Esophagus muscularis mucosa (tissue), 4 donors: ENCODE measurements around the gene ATP6V1F. TPM values are rescaled to one million over a fixed set of nuclear protein-coding genes. Genes with fewer than 3 reads are reported as not detected.
A peak's percentile ranks its signal among the peaks of the same experiment; 100 is the strongest.

Source experiments
- DNase-seq: peaks from one replicate; pipeline ENCODE4 v3.0.0-alpha.2; 2017; ENCODE audit errors: extremely low spot score
- H3K27ac ChIP-seq, 4 donors: fragments of 200-600 bp; sonication (generic); replicated peaks in 1 of 4; 1 replicate in 3 of 4; 2 replicates in 1 of 4; pipeline ENCODE4 v1.5.1; 2016 to 2019; ENCODE audit warnings: mild to moderate bottlenecking in 1 of 4
- H3K27me3 ChIP-seq, 4 donors: fragments of 200-600 bp; sonication (generic); one replicate each; pipeline versions ENCODE4 v1.5.1 to v1.6.0; 2016 to 2019
- H3K36me3 ChIP-seq, 4 donors: fragments of 200-600 bp; sonication (generic); one replicate each; pipeline ENCODE4 v1.5.1; 2016 to 2019
- H3K4me1 ChIP-seq, 4 donors: fragments of 200-600 bp; sonication (generic); one replicate each; pipeline ENCODE4 v1.5.1; 2016 to 2019
- H3K4me3 ChIP-seq, 4 donors: fragments of 200-600 bp; sonication (generic); 1 replicate in 2 of 4; 2 replicates in 2 of 4; pipeline ENCODE4 v1.5.1; 2016 to 2019; ENCODE audit warnings: mild to moderate bottlenecking in 4 of 4, moderate library complexity in 1 of 4
- H3K9me3 ChIP-seq, 4 donors: fragments of 200-600 bp; sonication (generic); 1 replicate in 3 of 4; 2 replicates in 1 of 4; pipeline ENCODE4 v1.5.1; 2016 to 2019
- EP300 ChIP-seq: sonication (generic); formaldehyde crosslinking; IDR thresholded peaks from one replicate; pipeline ENCODE4 v1.6.1; 2017; ENCODE audit warnings: antibody characterized with exemption
- POLR2A ChIP-seq: fragments of 450-650 bp; IDR thresholded peaks from one replicate; pipeline ENCODE4 v1.6.1; 2017; ENCODE audit warnings: antibody characterized with exemption, moderate library complexity, mild to moderate bottlenecking, low read depth
- POLR2AphosphoS5 ChIP-seq, 2 donors: sonication (generic); formaldehyde crosslinking; IDR thresholded peaks; one replicate each; pipeline ENCODE4 v1.6.1; 2017; ENCODE audit warnings: antibody characterized with exemption in 2 of 2
- WGBS: methylation state at CpG from one replicate; pipeline ENCODE4 v1.1.5; 2018; 5-methylcytosine and 5-hydroxymethylcytosine counted together
- intact Hi-C: fragments of 100-400 bp; cut with DNase I; formaldehyde crosslinking; loops from one replicate; pipeline ENCODE4 v1.15.1; 2023
- total RNA-seq, 4 donors: library from RNA; depleted of rRNA; stranded (reverse); fragments of >200 nt; gene quantifications; one replicate each; pipeline versions ENCODE4 v1.1.0 to v1.2.1, GENCODE V29; 2016
- TF ChIP-seq, protein P1 (sequence below), 3 experiments: fragments of 200-600 bp in 2 of 3; fragments of 450-650 bp in 1 of 3; sonication (generic) in 2 of 3; IDR thresholded peaks; one replicate each; pipeline ENCODE4 v1.5.1; 2017 to 2019; ENCODE audit warnings: antibody characterized with exemption in 3 of 3, mild to moderate bottlenecking in 2 of 3, moderate library complexity in 1 of 3

ATP6V1F gene
- total RNA-seq, 4 donors from 2014 or later, result 74.3 to 108 (median 91.9) TPM

DNA sequence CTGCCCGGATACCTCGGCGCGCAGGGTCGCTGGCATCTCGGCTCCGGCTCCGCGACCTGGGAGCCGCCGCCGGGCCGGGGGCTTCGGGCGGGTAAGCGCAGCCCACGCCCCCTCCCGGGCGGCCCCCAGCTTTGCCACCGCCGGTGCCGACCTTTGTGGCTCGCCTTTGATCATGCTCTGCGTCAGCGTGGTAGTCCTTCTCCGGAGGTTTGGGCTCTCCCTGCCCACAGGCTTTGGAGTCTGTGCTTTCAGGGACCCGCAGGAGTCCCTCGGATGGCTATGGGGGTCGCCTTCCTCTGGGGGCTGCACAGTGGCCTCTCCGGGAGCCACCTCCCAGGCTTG, 7.3 kb downstream of the ATP6V1F start:
- WGBS, result 55% methylated on average over 4 of the region's 30 CpGs
- DNase-seq, result no peak
- peak overlapping the region; percentile 62 to 72 (median 65) for H3K4me3 ChIP-seq
- H3K36me3 ChIP-seq, result peaks cover 11 to 19% (median 13%) of the 10 kb centered on the region in 4 donors
- TF ChIP-seq, protein P1, sequence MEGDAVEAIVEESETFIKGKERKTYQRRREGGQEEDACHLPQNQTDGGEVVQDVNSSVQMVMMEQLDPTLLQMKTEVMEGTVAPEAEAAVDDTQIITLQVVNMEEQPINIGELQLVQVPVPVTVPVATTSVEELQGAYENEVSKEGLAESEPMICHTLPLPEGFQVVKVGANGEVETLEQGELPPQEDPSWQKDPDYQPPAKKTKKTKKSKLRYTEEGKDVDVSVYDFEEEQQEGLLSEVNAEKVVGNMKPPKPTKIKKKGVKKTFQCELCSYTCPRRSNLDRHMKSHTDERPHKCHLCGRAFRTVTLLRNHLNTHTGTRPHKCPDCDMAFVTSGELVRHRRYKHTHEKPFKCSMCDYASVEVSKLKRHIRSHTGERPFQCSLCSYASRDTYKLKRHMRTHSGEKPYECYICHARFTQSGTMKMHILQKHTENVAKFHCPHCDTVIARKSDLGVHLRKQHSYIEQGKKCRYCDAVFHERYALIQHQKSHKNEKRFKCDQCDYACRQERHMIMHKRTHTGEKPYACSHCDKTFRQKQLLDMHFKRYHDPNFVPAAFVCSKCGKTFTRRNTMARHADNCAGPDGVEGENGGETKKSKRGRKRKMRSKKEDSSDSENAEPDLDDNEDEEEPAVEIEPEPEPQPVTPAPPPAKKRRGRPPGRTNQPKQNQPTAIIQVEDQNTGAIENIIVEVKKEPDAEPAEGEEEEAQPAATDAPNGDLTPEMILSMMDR (IDR thresholded peaks at IDR 0.05), result no peak
- TF ChIP-seq EP300 (no peak), POLR2A (no peak), POLR2AphosphoS5 (IDR thresholded peaks at IDR 0.05) (no peak)
- intact Hi-C loops, result loop anchor here (5.0 to 10.0 kb wide), 2 partner anchors 78 to 135 kb away; partner anchors contain the start of genes CALU and CCDC136
- H3K9me3 ChIP-seq, result no peaks in the 10 kb centered on the region
- H3K4me1 ChIP-seq, result peaks cover 19 to 38% (median 23%) of the 10 kb centered on the region in 4 donors
- no peaks in the 10 kb centered on the region for H3K27me3 ChIP-seq
- peak overlapping the region in 1 of 4 donors; percentile 48 for H3K27ac ChIP-seq

DNA sequence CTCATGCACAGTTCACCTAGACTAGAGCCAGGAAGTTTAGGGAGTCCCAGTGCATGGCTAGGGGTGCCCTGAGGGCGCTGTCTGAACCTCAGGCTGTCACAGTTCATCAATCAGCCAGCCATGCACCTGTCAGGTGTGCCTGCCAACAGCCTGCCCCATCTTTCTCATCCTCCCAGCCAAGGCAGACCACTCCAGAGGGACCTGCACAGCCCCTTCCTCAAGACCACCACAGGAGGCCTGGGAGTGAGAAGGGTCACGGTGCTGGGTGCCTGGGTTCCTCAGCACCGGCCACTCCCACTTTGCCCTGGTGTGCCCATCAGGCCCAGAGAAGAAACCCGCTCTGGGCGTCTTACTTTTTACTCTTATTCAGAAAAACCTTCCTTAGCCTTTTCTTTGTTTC, 8.4 kb downstream of the ATP6V1F start:
- no peak for DNase-seq
- Histone ChIP-seq H3K27ac (no peak overlapping the region), H3K4me1 (peaks cover 19 to 28% (median 23%) of the 10 kb centered on the region in 4 donors), H3K9me3 (no peaks in the 10 kb centered on the region), H3K36me3 (peaks cover 0 to 8% (median 2%) of the 10 kb centered on the region in 4 donors), H3K4me3 (no peak overlapping the region), H3K27me3 (no peaks in the 10 kb centered on the region)
- TF ChIP-seq POLR2AphosphoS5 (IDR thresholded peaks at IDR 0.05), result no peak
- TF ChIP-seq, protein P1 (IDR thresholded peaks at IDR 0.05), result no peak
- TF ChIP-seq POLR2A, result no peak
- 98% methylated on average over 5 of the region's 5 CpGs for WGBS
- intact Hi-C loops, result loop anchor here (10.0 kb wide), 1 partner anchor 136 kb away; the partner anchor contains the start of gene CALU

DNA sequence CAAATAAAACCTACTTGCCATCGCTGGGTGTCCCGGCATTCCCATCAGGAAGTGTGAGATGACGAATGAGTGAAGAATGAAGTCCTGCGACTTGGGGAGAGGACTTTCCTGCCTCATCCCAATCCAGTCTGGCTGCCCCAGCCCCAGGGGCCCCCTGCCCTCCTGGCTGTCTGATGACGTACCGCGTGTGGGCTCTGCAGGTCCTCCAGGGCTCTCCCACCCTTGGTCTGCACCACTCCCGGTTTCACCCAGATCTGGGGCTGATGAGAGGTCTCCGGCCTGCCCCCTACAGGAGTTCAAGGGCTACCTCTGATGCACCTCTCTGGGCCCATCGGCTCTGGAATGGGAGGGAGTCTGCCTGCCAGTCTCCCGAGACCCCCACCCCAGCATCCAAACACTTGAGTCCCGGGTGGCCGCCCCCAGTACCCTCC, 9.8 kb downstream of the ATP6V1F start:
- intact Hi-C loops, result loop anchor here (10.0 kb wide), 1 partner anchor 138 kb away; the partner anchor contains the start of gene CALU
- no peak for DNase-seq
- TF ChIP-seq POLR2A (no peak), EP300 (no peak), POLR2AphosphoS5 (IDR thresholded peaks at IDR 0.05) (no peak)
- TF ChIP-seq, protein P1 (IDR thresholded peaks at IDR 0.05), result no peak
- 84% methylated on average over 8 of the region's 13 CpGs for WGBS
- Histone ChIP-seq H3K36me3 (no peaks in the 10 kb centered on the region), H3K27me3 (no peaks in the 10 kb centered on the region), H3K9me3 (no peaks in the 10 kb centered on the region), H3K27ac (no peak overlapping the region), H3K4me1 (peaks cover 19 to 28% (median 23%) of the 10 kb centered on the region in 4 donors), H3K4me3 (no peak overlapping the region)

DNA sequence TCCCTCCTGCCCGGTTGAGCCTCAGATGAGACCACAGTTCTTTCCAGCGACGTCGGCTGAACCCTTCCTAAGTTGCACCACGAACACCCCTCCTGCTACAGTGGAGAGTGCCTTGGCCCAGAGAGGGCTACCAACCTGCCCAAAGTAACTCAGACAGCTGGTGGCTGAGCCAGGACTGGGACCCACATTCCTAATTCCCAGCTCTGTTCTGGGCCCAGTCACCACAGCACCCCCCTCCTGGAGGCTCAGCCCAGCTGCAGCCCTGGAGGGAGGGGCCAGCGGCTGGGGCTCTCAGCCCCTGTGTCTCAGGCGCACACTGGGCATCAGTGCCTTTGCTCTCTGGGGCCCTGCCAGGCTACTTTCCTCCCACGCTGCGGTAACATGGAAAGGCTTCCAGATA, 10.6 kb downstream of the ATP6V1F start:
- Histone ChIP-seq H3K36me3 (no peaks in the 10 kb centered on the region), H3K4me1 (peaks cover 18 to 22% (median 21%) of the 10 kb centered on the region in 4 donors), H3K27ac (no peak overlapping the region), H3K9me3 (no peaks in the 10 kb centered on the region), H3K4me3 (no peak overlapping the region), H3K27me3 (no peaks in the 10 kb centered on the region)
- TF ChIP-seq POLR2AphosphoS5 (IDR thresholded peaks at IDR 0.05), result no peak
- TF ChIP-seq, protein P1 (IDR thresholded peaks at IDR 0.05), result no peak
- TF ChIP-seq EP300, result no peak
- TF ChIP-seq POLR2A, result no peak
- DNase-seq, result no peak
- intact Hi-C loops, result loop anchor here (10.0 kb wide), 1 partner anchor 138 kb away; the partner anchor contains the start of gene CALU
- WGBS, result 84% methylated on average over 9 of the region's 9 CpGs
